HepG2 (cell line): Measurements from ENCODE around the gene ELAVL4. TPM values are rescaled to one million over a fixed set of nuclear protein-coding genes. Genes with fewer than 3 reads are reported as not detected.

Source experiments
- ATAC-seq: fragments of 200-7000 bp; cut with Tn5 transposase; 3 replicates; pipeline ENCODE4 v1.9.1; 2020; ENCODE audit warnings: mild to moderate bottlenecking, moderate library complexity
- BruUV-seq: library from RNA; stranded (reverse); fragments of 400-500 nt; replicated peaks from 2 replicates; lab custom pipeline; 2021; lab: Mats Ljungman, UMichigan
- CTCF ChIA-PET: fragments of 300-600 bp; formaldehyde crosslinking; extraction: SDS; loops from one replicate; lab custom pipeline; 2021; ENCODE audit warnings: low total read pairs, inconsistent platforms, low intra/inter-chr PET ratio; lab: Yijun Ruan, JAX
- POLR2A ChIA-PET: fragments of 350-600 bp; sonication (Branson Sonifier 250); formaldehyde crosslinking; loops from one replicate; lab custom pipeline; 2020; ENCODE audit warnings: antibody characterized with exemption, inconsistent platforms; lab: Yijun Ruan, JAX
- DNase-seq: peaks from one replicate; pipeline ENCODE4 v3.0.0-alpha.2; 2015; ENCODE audit warnings: low spot score
- FAIRE-seq: peaks from 3 replicates; lab custom pipeline; 2011; peaks lifted over from hg19 to GRCh38; lab: Jason Lieb, UNC
- H2AFZ ChIP-seq: one replicate; pipeline ENCODE4 v1.6.1; 2011; ENCODE audit warnings: low read length, inconsistent platforms
- H3K27ac ChIP-seq: fragments of 300-600 bp; 3 replicates; pipeline ENCODE4 v1.8.0; 2011; ENCODE audit warnings: mixed run types, mild to moderate bottlenecking, mixed read lengths, low read length, inconsistent platforms; ENCODE audit not compliant: insufficient read depth; ENCODE audit errors: extremely low read length
- H3K27me3 ChIP-seq, 2 experiments: fragments of 200-600 bp in 1 of 2; 2 replicates in 1 of 2; 3 replicates in 1 of 2; pipeline versions ENCODE4 v1.6.0 to v1.8.0; 2011; ENCODE audit warnings: low read length in 2 of 2, mild to moderate bottlenecking in 2 of 2, moderate library complexity in 2 of 2, inconsistent platforms in 1 of 2; ENCODE audit not compliant: insufficient read depth in 2 of 2, control insufficient read depth in 1 of 2
- H3K36me3 ChIP-seq, 2 experiments: fragments of 200-600 bp in 1 of 2; replicated peaks in 1 of 2; 2 replicates in 1 of 2; 3 replicates in 1 of 2; pipeline versions ENCODE4 v1.5.1 to v1.8.0; 2011; ENCODE audit warnings: low read length in 2 of 2, inconsistent platforms in 1 of 2; ENCODE audit not compliant: insufficient read depth in 2 of 2, control insufficient read depth in 1 of 2
- H3K4me1 ChIP-seq: 2 replicates; pipeline ENCODE4 v1.5.1; 2012; ENCODE audit warnings: low read length, inconsistent platforms; ENCODE audit not compliant: insufficient read depth
- H3K4me2 ChIP-seq: 2 replicates; pipeline ENCODE4 v1.6.0; 2011; ENCODE audit warnings: low read depth, low read length, inconsistent platforms
- H3K4me3 ChIP-seq, 3 experiments: fragments of 200-600 bp in 1 of 3; sonication (generic), shearing (Covaris generic) in 1 of 3; replicated peaks in 1 of 3; 2 replicates each; pipeline ENCODE4 v1.5.1; 2011 to 2016; ENCODE audit warnings: low read length in 3 of 3, inconsistent platforms in 2 of 3, low read depth in 2 of 3, mild to moderate bottlenecking in 2 of 3, control low read depth in 1 of 3, mixed read lengths in 1 of 3; ENCODE audit not compliant: insufficient read depth in 1 of 3
- H3K79me2 ChIP-seq: one replicate; pipeline ENCODE4 v1.6.1; 2011; ENCODE audit warnings: low read length, inconsistent platforms; ENCODE audit not compliant: insufficient read depth
- H3K9ac ChIP-seq: 2 replicates; pipeline ENCODE4 v1.6.0; 2011; ENCODE audit warnings: mild to moderate bottlenecking, low read depth, low read length, inconsistent platforms; ENCODE audit not compliant: insufficient read depth
- H3K9me3 ChIP-seq: 2 replicates; pipeline ENCODE4 v1.5.1; 2012; ENCODE audit warnings: mild to moderate bottlenecking, low read length
- H4K20me1 ChIP-seq: 2 replicates; pipeline ENCODE4 v1.6.0; 2011; ENCODE audit warnings: inconsistent platforms, mild to moderate bottlenecking, low read length, moderate library complexity; ENCODE audit not compliant: insufficient read depth
- ADNP ChIP-seq: sonication (generic); formaldehyde crosslinking; IDR thresholded peaks from 2 replicates; pipeline ENCODE4 v1.4.0; 2020; ENCODE audit warnings: missing genetic modification reagents
- CBX1 ChIP-seq: IDR thresholded peaks from one replicate; pipeline ENCODE4 v1.6.1; 2016; ENCODE audit warnings: antibody characterized with exemption, low read depth
- KLF15 ChIP-seq: sonication (generic); formaldehyde crosslinking; IDR thresholded peaks from 2 replicates; pipeline ENCODE4 v1.8.1; 2023; ENCODE audit warnings: borderline replicate concordance, mild to moderate bottlenecking, inconsistent platforms, missing genetic modification reagents, mixed read lengths
- NAIF1 ChIP-seq: sonication (generic); formaldehyde crosslinking; IDR thresholded peaks from 2 replicates; pipeline ENCODE4 v1.5.0; 2020; ENCODE audit warnings: mild to moderate bottlenecking, missing genetic modification reagents, borderline replicate concordance
- NKX3-1 ChIP-seq: sonication (generic); formaldehyde crosslinking; IDR thresholded peaks from 2 replicates; pipeline ENCODE4 v1.5.0; 2020; ENCODE audit warnings: missing genetic modification reagents
- NONO ChIP-seq, 2 experiments: fragments of 450-650 bp in 1 of 2; sonication (generic) in 1 of 2; formaldehyde crosslinking in 1 of 2; IDR thresholded peaks in 1 of 2; conservative IDR thresholded peaks in 1 of 2; 2 replicates each; pipeline versions ENCODE4 v1.6.1 to v1.8.0; 2017 to 2022; ENCODE audit warnings: mild to moderate bottlenecking in 1 of 2, missing genetic modification reagents in 1 of 2, moderate library complexity in 1 of 2
- PAF1 ChIP-seq: IDR thresholded peaks from 2 replicates; pipeline ENCODE4 v1.6.1; 2016; ENCODE audit warnings: missing genetic modification reagents, missing compliant biosample characterization
- REL ChIP-seq: sonication (generic); formaldehyde crosslinking; conservative IDR thresholded peaks from 2 replicates; pipeline ENCODE4 v1.8.0; 2022; ENCODE audit warnings: mild to moderate bottlenecking, missing genetic modification reagents, moderate library complexity
- SRSF1 ChIP-seq: fragments of 200-400 bp; formaldehyde crosslinking; optimal IDR thresholded peaks from 2 replicates; pipeline ENCODE3; 2017; ENCODE audit warnings: mild to moderate bottlenecking, low read depth, low read length, moderate library complexity
- TBL1XR1 ChIP-seq: fragments of 150-350 bp; IDR thresholded peaks from 2 replicates; pipeline ENCODE4 v1.6.1; 2014; ENCODE audit warnings: borderline replicate concordance, low read length; ENCODE audit not compliant: partially characterized antibody
- TOPORS ChIP-seq: sonication (generic); formaldehyde crosslinking; IDR thresholded peaks from 2 replicates; pipeline ENCODE4 v1.8.0; 2023; ENCODE audit warnings: mild to moderate bottlenecking, missing genetic modification reagents
- ZBTB26 ChIP-seq: IDR thresholded peaks from 2 replicates; pipeline ENCODE4 v1.6.1; 2016; ENCODE audit warnings: missing compliant biosample characterization, missing genetic modification reagents, borderline replicate concordance
- ZNF567 ChIP-seq: sonication (generic); formaldehyde crosslinking; IDR thresholded peaks from 2 replicates; pipeline ENCODE4 v1.8.1; 2023; ENCODE audit warnings: mild to moderate bottlenecking, missing genetic modification reagents, borderline replicate concordance
- ZNF678 ChIP-seq: sonication (generic); formaldehyde crosslinking; IDR thresholded peaks from 2 replicates; pipeline ENCODE4 v1.4.0; 2020; ENCODE audit warnings: mild to moderate bottlenecking, missing genetic modification reagents
- ZNF713 ChIP-seq: sonication (generic); formaldehyde crosslinking; IDR thresholded peaks from 2 replicates; pipeline ENCODE4 v1.4.0; 2020; ENCODE audit warnings: mild to moderate bottlenecking, missing genetic modification reagents
- ZNF788 ChIP-seq: sonication (generic); formaldehyde crosslinking; IDR thresholded peaks from 2 replicates; pipeline ENCODE4 v1.5.0; 2020; ENCODE audit warnings: mild to moderate bottlenecking, missing genetic modification reagents, borderline replicate concordance
- ZNF841 ChIP-seq: sonication (generic); formaldehyde crosslinking; IDR thresholded peaks from 2 replicates; pipeline ENCODE4 v1.8.1; 2023; ENCODE audit warnings: missing genetic modification reagents, borderline replicate concordance
- ZSCAN12 ChIP-seq: sonication (generic); formaldehyde crosslinking; IDR thresholded peaks from 2 replicates; pipeline ENCODE4 v1.9.0; 2021; ENCODE audit warnings: mild to moderate bottlenecking, missing genetic modification reagents
- ZSCAN29 ChIP-seq: sonication (generic); formaldehyde crosslinking; conservative IDR thresholded peaks from 2 replicates; pipeline ENCODE4 v1.4.0; 2020; ENCODE audit warnings: mild to moderate bottlenecking, missing genetic modification reagents
- WGBS: methylation state at CpG from one replicate; pipeline ENCODE4 v1.1.6; 2017; ENCODE audit warnings: low lambda C conversion rate; 5-methylcytosine and 5-hydroxymethylcytosine counted together
- in situ Hi-C: cut with HindIII; loops from 2 replicates; pipeline ENCODE4 v1.10.0; 2017; ENCODE audit warnings: low pct_unique_long_range_greater_than_20kb; ENCODE audit not compliant: extremely low pct_ligation_motif_present
- intact Hi-C: fragments of 100-400 bp; cut with micrococcal nuclease; formaldehyde crosslinking; loops from one replicate; pipeline ENCODE4 v1.10.0; 2022; ENCODE audit not compliant: unreplicated experiment
- polyA plus RNA-seq, 8 experiments: library from polyadenylated mRNA; depleted of rRNA in 3 of 8; stranded (reverse) in 7 of 8; unstranded in 1 of 8; fragments of >200 nt; fragmentation: Illumina TruSeq in 4 of 8; extraction: Trizol in 4 of 8; gene quantifications; 2 replicates each; pipeline versions ENCODE4 v1.2.1 to v1.2.3, GENCODE V29; 2011 to 2016; ENCODE audit warnings: low read depth in 4 of 8, missing spikeins in 1 of 8, mixed read lengths in 1 of 8; ENCODE audit not compliant: insufficient read depth in 1 of 8
- total RNA-seq, 5 experiments: library from RNA; depleted of rRNA; stranded (reverse); fragments of >200 nt; fragmentation: Illumina TruSeq; extraction: Trizol; gene quantifications; 2 replicates each; pipeline ENCODE4 v1.2.3, GENCODE V29; 2016; ENCODE audit warnings: low read depth in 1 of 5

ELAVL4 gene
- total and polyA plus RNA-seq, 2 of the 13 experiments (the other 11 are each of a cell fraction or from before 2014, with no cell fraction given) = not detected

- TF ChIP-seq NONO (IDR thresholded peaks at IDR 0.05) = no peak
- no peak for TF ChIP-seq NONO (CRISPR knock-in tag; conservative IDR thresholded peaks at IDR 0.05)
- TF ChIP-seq KLF15 = no peak
- TF ChIP-seq ADNP = no peak
- TF ChIP-seq ZNF567 (CRISPR knock-in tag) = no peak
- TF ChIP-seq PAF1 (CRISPR knock-in tag) = no peak
- TF ChIP-seq SRSF1 = no peak
- no peak for TF ChIP-seq ZNF788
- no peak for TF ChIP-seq ZBTB26
- TF ChIP-seq NKX3-1 = no peak
- TF ChIP-seq ZSCAN29 (CRISPR knock-in tag) = no peak
- TF ChIP-seq ZSCAN12 = no peak
- TF ChIP-seq NAIF1 (CRISPR knock-in tag) = no peak
- TF ChIP-seq REL = no peak
- no peak for TF ChIP-seq TOPORS (CRISPR knock-in tag)
- TF ChIP-seq CBX1 = no peak
- no peak for TF ChIP-seq ZNF713 (CRISPR knock-in tag)
- no peak for TF ChIP-seq TBL1XR1
- TF ChIP-seq ZNF841 (CRISPR knock-in tag) = no peak
- TF ChIP-seq ZNF678 (CRISPR knock-in tag) = no peak
- ATAC-seq (no peak), FAIRE-seq (no peak), DNase-seq (no peak)
- Histone ChIP-seq H3K4me3 (no peak overlapping the region), H3K27me3 (no peaks in the 10 kb centered on the region; a peak in 1 of 5 replicates), H3K36me3 (no peaks in the 10 kb centered on the region), H3K79me2 (no peaks in the 10 kb centered on the region), H4K20me1 (no peaks in the 10 kb centered on the region), H3K4me1 (no peaks in the 10 kb centered on the region), H3K9me3 (no peaks in the 10 kb centered on the region), H3K4me2 (no peak overlapping the region), H3K27ac (no peak overlapping the region), H3K9ac (no peak overlapping the region), H2AFZ (no peak overlapping the region)
- 17% methylated on average over 3 of the region's 3 CpGs for WGBS
- ChIA-PET POLR2A (no interaction called here), CTCF (no interaction called here)
- intact Hi-C loops = no loop called here
- in situ Hi-C loops = no loop called here
- no TSS peak for BruUV-seq
Measured at GRCh38 chr1:50189369-50189768, 80.6 kb downstream of the ELAVL4 start.
